ENCODE results near the gene MED12L.

The MED12L gene

GRCh38 chr3:151480492-151480891 is 395.0 kb downstream of the MED12L start:
- no peak for DNase-seq (ENCODE audit: low spot score)
- in situ Hi-C loops (cut with MboI; ENCODE audit: low sequenced_read_pairs, unreplicated experiment), result no loop called here
- no peak for TF ChIP-seq CTCF (IDR thresholded peaks at IDR 0.05; ENCODE audit: borderline replicate concordance, control extremely low read depth, extremely low read depth, insufficient read depth, missing control alignments)

GRCh38 chr3:151483488-151483887 is 398.0 kb downstream of the MED12L start:
- TF ChIP-seq CTCF (IDR thresholded peaks at IDR 0.05; ENCODE audit: borderline replicate concordance, control extremely low read depth, extremely low read depth, insufficient read depth, missing control alignments), result no peak
- in situ Hi-C loops (cut with MboI; ENCODE audit: low sequenced_read_pairs, unreplicated experiment), result no loop called here

GRCh38 chr3:151483961-151484520 is 398.6 kb downstream of the MED12L start:
- no peak for DNase-seq (ENCODE audit: low spot score)

More at GRCh38 chr3:151483488-151483887, 398.0 kb downstream of the MED12L start:
- no peak for DNase-seq (ENCODE audit: low spot score)

More at GRCh38 chr3:151483961-151484520, 398.6 kb downstream of the MED12L start:
- no peak for TF ChIP-seq CTCF (IDR thresholded peaks at IDR 0.05; ENCODE audit: borderline replicate concordance, control extremely low read depth, extremely low read depth, insufficient read depth, missing control alignments)
- in situ Hi-C loops (cut with MboI; ENCODE audit: low sequenced_read_pairs, unreplicated experiment), result no loop called here
